UCSD-AML1 (cell line): ENCODE results near the gene FNDC1.

Experiments
- DNase-seq: peaks from one replicate; lab custom pipeline; 2025; ENCODE audit not compliant: unreplicated experiment; lab: John Stamatoyannopoulos, UW

The FNDC1 gene

GRCh38 chr6:159157431-159157830 is 11.8 kb upstream of the FNDC1 start:
- DNase-seq, result no peak

DNA sequence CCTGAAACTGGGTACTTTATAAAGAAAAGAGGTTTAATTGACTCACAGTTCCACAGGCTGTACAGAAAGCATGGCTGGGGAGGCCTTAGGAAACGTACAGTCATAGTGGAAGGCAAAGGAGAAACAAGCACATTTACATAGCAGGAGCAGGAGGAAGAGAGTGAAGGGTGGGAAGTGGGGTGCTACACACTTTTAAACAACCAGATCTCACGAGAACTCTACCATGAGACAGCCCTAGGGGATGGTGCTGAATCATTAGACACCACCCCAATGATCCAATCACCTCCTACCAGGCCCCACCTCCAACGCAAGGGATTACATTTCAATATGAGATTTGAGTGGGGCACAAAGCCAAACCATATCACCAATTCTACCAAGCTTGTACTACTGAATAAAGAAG is 7.4 kb upstream of the FNDC1 start:
- no peak for DNase-seq

DNA sequence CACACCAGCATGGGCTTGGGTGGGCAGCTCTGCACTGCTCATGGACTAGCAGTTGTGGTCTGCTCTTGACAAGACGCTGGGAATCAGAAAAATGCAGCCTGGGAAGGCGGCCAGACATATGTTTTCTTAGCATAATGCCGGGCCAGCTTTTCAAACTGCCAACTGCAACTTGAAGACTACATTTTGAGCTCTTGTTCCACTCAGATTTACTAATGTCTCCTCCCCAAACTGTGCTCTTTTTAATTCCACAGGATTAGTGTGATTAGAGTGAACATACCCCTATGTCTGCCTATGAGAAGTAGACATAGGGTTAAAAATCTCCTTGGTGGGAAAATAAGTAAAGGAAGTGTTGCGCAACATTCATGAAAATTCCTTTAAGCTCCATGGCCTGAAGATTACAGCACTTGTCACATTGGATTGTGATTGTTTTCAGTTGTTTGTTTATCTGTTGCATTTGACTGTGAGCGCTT is 5.3 kb upstream of the FNDC1 start:
- no peak for DNase-seq

- DNase-seq, result no peak
Observed at GRCh38 chr6:159168536-159169192, 536 bp upstream of the FNDC1 start.

DNA sequence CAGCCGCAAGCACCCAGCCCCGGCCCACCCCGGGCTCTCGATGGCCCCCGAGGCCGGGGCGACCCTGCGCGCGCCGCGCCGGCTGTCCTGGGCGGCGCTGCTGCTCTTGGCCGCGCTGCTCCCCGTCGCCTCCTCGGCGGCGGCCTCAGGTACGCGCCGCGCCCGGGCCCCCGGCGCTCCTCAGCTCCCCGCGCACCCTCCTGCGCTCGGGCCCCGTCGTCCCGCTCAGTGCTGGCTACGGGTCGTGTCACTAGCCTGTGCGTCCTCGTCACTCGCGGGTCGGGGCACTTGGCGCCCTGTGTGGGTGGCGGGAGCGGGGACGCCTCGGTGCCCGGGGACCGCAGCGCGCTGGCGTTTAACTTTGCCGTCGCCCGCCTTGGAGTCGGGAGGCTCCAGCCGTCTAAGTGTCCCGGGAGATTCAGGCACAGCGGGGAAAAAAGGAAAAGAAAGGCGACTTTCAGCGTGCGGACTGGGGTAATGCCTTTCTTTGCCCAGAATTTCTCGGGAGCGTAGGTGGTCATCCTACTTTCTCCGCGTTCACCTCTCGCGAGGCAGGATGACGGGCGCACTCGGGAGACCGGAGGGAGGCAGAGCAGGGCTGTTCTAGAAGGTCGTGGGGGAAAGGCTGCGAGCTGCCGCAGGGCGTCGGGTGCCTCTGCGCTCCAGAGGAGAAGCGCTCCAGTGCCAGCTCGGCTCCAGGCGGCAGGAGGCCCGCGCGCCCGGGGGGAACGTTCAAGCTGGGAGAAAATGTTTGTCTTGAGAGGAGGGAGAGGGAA is 545 bp downstream of the FNDC1 start:
- DNase-seq, result no peak

DNA sequence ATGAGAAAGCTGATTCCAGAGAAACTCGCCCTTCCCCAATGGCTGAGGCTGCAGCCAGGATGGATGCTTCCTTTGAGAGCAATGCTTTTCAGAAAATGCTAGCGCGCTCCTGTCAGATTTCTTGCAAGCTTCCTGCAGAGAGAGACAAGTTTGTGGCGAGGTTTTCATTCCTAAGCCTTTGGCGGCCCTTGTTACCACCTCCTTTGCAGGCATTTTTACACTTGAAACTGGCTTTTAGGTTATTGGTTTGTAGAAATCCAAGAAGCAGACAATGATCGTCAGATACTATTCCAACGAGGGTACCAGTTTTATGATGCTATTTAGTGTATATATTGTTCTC is 1.1 kb downstream of the FNDC1 start:
- no peak for DNase-seq

DNA sequence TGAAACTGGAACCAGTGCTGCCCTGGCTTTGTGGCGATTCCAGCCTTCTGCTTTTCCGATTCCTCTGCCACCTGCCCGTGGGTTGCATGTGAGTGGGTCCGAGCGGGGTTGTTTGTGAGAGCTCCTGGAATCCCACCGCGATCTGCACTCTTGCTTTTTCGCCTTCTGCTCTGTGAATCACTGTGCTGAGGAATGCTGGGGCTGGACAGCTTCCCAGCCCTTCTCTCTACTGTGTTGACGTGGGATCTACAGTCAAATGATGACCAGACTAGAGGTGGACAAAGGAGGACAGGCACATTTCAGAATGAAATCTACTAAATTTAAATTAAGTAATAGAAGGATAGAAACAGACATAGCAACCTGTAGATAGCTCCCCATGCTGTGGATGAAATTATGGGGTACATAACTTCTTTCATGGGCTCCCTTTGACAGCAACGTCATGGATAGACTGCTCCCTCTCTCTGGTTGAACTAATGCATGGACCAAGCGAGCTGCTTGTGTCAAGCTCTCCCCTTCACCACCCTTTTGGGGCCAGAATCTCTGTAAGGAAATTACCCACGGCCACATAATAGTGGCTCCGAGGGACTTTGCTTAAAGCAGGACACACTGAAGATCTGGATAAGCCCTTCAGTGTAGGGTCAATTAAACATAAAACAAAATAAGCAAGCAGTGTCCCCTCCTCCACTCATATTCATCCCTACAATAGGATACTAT is 2.0 kb downstream of the FNDC1 start:
- DNase-seq, result no peak

DNA sequence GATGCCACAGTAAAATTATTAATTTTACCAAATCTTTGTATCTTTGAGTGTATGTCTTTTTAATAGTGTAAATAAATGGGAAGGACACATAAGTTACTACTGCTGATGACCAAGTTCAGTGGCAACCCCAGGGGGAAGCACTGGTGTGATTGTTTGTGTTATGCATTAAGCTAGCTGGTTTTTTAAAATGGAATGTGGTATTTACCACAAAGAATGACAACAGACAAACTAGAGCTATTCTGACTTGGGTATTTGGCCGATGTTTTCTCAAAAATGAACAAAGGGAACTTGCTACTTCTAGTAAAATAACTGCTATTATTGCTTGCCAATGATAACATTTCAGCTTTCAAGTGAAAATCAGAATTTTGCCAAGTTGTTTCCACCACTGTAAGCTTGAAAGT is 2.9 kb downstream of the FNDC1 start:
- DNase-seq, result no peak

GRCh38 chr6:159174263-159174969 is 5.2 kb downstream of the FNDC1 start:
- peak; percentile 72 for DNase-seq

DNA sequence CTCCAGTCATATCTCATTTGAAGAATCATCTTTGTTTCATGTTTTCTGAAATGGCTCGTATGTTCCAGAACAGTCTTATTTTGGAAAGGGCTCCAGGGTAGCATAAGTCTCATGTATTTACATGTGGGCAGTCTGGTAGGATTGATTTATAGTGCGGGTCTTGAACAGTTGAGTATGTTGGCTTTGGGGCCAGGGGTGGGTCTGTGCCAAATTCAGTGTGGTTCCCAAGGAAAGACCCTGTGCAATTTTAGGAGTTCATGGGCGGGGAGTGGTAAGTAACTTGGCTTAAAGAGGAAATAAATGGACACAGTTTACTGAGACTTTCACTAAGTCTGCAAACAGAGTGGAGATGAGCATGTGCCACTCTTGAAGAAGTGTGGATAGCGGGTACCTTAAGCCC is 7.7 kb downstream of the FNDC1 start:
- DNase-seq, result no peak

DNA sequence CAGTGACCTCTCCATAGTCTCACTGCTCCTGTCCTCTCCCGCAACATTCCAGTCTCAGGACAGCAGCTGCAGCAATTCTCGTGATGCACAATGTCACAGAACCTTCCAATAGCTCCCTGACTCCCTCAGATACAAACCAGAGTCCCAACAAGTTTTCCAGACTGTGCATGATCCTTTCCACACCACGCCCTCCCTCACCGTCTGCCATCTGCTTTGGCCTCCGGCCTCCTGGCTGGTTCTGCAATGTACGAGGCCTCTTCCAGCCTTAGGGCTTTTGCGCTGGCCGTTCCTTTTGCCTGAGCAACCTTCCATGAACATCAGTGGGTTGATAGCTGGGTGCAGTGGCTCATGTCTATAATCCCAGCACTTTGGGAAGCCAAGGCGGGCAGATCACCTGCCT is 9.6 kb downstream of the FNDC1 start:
- no peak for DNase-seq

- no peak for DNase-seq
Observed at GRCh38 chr6:159180001-159180400, 10.8 kb downstream of the FNDC1 start.

DNA sequence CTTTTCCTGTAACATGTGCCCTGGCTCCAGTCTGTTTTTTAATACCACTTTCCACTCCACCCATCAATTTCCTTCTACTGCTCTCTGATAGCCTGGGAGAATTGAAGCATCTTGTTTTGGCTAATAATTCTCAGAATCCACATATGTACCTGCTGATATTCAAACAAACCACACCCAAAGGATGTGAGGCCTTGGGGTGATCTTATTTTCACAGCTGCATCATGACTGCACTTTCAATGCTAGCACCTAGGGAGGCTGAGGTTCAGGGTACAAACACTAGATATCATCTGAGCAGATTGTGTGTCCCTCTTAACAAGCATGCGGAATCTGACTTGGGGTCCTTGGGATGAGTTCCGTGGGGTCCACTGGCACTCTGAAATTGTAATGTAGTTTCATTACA is 12.7 kb downstream of the FNDC1 start:
- no peak for DNase-seq

DNA sequence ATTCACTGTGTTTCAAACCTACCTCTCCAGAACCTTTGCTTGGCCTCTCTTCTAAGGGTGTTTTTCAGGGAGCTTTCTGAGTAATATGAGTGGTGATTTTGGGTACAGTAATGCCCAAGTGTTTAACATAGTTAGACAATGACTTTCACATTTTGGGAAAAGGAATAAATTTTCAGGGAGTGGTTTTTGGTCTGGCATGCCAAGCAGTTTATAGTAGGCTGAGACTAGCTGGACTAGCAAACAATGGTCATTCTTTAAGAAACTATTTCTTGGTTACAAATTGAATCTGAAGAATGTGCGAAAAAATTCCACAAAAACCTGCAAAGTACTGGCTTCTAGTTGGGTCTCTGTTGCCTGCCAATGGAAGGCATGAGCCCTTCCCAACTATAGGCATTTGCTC is 15.4 kb downstream of the FNDC1 start:
- DNase-seq, result no peak

DNA sequence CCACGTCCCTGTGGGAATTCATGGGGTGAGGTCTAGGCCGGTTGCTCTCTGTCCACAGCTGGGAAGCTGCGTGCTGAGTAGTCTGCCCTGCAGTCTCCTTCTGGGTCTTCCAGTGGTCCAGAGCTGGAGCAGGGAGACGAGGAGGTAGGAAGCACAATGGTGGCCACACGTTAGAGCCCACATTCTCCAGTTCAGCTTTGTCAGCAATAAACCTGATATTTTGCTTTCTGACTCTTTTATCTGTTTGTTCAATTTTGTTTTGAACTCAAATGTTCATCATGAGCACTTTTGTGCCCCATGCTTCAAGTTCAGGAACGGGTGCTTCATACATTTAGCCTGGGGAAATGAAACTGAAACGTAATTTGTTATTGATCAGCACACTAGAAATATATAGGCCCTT is 21.3 kb downstream of the FNDC1 start:
- DNase-seq, result no peak

DNA sequence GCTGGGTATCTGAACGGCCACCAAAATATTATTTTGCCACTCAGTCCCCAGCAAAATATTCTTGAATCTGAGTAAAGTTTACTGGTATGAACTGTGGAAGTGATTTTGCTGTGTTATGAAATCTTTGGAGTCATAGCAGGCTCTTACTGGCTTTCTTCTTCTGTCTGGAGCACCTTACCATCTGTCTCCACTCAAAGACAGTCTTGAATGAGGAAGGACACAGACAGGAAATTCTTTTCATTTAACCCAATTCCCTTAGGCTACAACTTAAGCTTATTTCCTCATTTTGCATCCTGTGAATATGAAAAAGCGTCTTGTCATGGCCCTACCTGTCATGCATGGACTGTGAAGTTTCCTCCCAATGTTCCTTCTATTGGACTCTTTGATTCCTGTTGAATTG is 24.7 kb downstream of the FNDC1 start:
- DNase-seq, result no peak

GRCh38 chr6:159194421-159194820 is 25.2 kb downstream of the FNDC1 start:
- no peak for DNase-seq

- DNase-seq, result no peak
Observed at GRCh38 chr6:159196430-159196975, 27.3 kb downstream of the FNDC1 start.

- DNase-seq, result no peak
Observed at GRCh38 chr6:159197251-159197650, 28.1 kb downstream of the FNDC1 start.

- no peak for DNase-seq
Observed at GRCh38 chr6:159201336-159201735, 32.1 kb downstream of the FNDC1 start.

- DNase-seq, result no peak
Observed at GRCh38 chr6:159203304-159204005, 34.3 kb downstream of the FNDC1 start.
